ENCODE results near the gene HOXA4.

GRCh38 chr7:27095050-27095896 is 35.3 kb downstream of the HOXA4 start:
- TF ChIP-seq ATF3 (CRISPR knock-in tag; conservative IDR thresholded peaks at IDR 0.05) (no peak), ETV6 (CRISPR knock-in tag; IDR thresholded peaks at IDR 0.05) (no peak), ELF4 (CRISPR knock-in tag; IDR thresholded peaks at IDR 0.05; ENCODE audit: low read depth) (no peak), ATF1 (CRISPR knock-in tag; IDR thresholded peaks at IDR 0.05) (no peak)

All from WTC11 (cell line).